ENCODE results near the gene PIP5K1B. TPM values are rescaled to one million over a fixed set of nuclear protein-coding genes. Genes with fewer than 3 reads are reported as not detected.

Gene PIP5K1B
- total RNA-seq, 6 donors from 2014 or later = 22.4 to 76.8 (median 47.2) TPM

- Histone ChIP-seq H3K4me1 (peaks cover 3 to 8% (median 5%) of the 10 kb centered on the region in 4 donors), H3K4me3 (peak overlapping the region; percentile 2 to 52 (median 34)), H3K27me3 (no peaks in the 10 kb centered on the region), H3K9me3 (no peaks in the 10 kb centered on the region), H3K36me3 (no peaks in the 10 kb centered on the region), H3K27ac (peak overlapping the region; percentile 78 to 83 (median 82))
- DNase-seq = no peak
- 48 to 60% methylated on average over 5 of the region's 5 CpGs for WGBS, 2 donors
- peak in 2 of 4 donors; percentile 31 to 69 for TF ChIP-seq POLR2A (IDR thresholded peaks at IDR 0.05)
- TF ChIP-seq, protein P1, sequence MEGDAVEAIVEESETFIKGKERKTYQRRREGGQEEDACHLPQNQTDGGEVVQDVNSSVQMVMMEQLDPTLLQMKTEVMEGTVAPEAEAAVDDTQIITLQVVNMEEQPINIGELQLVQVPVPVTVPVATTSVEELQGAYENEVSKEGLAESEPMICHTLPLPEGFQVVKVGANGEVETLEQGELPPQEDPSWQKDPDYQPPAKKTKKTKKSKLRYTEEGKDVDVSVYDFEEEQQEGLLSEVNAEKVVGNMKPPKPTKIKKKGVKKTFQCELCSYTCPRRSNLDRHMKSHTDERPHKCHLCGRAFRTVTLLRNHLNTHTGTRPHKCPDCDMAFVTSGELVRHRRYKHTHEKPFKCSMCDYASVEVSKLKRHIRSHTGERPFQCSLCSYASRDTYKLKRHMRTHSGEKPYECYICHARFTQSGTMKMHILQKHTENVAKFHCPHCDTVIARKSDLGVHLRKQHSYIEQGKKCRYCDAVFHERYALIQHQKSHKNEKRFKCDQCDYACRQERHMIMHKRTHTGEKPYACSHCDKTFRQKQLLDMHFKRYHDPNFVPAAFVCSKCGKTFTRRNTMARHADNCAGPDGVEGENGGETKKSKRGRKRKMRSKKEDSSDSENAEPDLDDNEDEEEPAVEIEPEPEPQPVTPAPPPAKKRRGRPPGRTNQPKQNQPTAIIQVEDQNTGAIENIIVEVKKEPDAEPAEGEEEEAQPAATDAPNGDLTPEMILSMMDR (IDR thresholded peaks at IDR 0.05) = no peak
- peak in 1 of 2 donors; percentile 8 for TF ChIP-seq POLR2AphosphoS5 (IDR thresholded peaks at IDR 0.05)
- ATAC-seq (ENCODE audit: low FRiP score in 2 of 2) = peak in 1 of 2 donors; percentile 83
These were observed 270.5 kb downstream of the PIP5K1B start for GRCh38 chr9:68975365-68976043.

GRCh38 chr9:68978066-68978465 lies 273.0 kb downstream of the PIP5K1B start:
- ATAC-seq (ENCODE audit: low FRiP score in 2 of 2) (peak in 1 of 2 donors; percentile 66), DNase-seq (no peak)
- Histone ChIP-seq H3K27ac (no peak overlapping the region), H3K36me3 (no peaks in the 10 kb centered on the region), H3K4me3 (no peak overlapping the region), H3K9me3 (no peaks in the 10 kb centered on the region), H3K27me3 (no peaks in the 10 kb centered on the region), H3K4me1 (peaks cover 3 to 8% (median 5%) of the 10 kb centered on the region in 4 donors)
- WGBS, 2 donors = 71 to 73% methylated on average over 4 of the region's 4 CpGs
- TF ChIP-seq EP300 (IDR thresholded peaks at IDR 0.05) (no peak), POLR2AphosphoS5 (IDR thresholded peaks at IDR 0.05) (no peak), POLR2A (IDR thresholded peaks at IDR 0.05) (no peak)
- TF ChIP-seq, protein P1 (IDR thresholded peaks at IDR 0.05) = no peak

GRCh38 chr9:68978501-68978900 lies 273.5 kb downstream of the PIP5K1B start:
- no peaks in the 10 kb centered on the region for H3K36me3 ChIP-seq
- H3K9me3 ChIP-seq = no peaks in the 10 kb centered on the region
- WGBS, 2 donors = 93 to 94% methylated on average over 3 of the region's 3 CpGs
- TF ChIP-seq, protein P1 (IDR thresholded peaks at IDR 0.05) = no peak
- TF ChIP-seq POLR2AphosphoS5 (IDR thresholded peaks at IDR 0.05) (no peak), EP300 (IDR thresholded peaks at IDR 0.05) (no peak), POLR2A (IDR thresholded peaks at IDR 0.05) (no peak)
- peaks cover 3 to 8% (median 5%) of the 10 kb centered on the region in 4 donors for H3K4me1 ChIP-seq
- H3K27me3 ChIP-seq = no peaks in the 10 kb centered on the region
- H3K4me3 ChIP-seq = no peak overlapping the region
- no peak for ATAC-seq (ENCODE audit: low FRiP score in 2 of 2)
- no peak for DNase-seq
- no peak overlapping the region for H3K27ac ChIP-seq

DNA sequence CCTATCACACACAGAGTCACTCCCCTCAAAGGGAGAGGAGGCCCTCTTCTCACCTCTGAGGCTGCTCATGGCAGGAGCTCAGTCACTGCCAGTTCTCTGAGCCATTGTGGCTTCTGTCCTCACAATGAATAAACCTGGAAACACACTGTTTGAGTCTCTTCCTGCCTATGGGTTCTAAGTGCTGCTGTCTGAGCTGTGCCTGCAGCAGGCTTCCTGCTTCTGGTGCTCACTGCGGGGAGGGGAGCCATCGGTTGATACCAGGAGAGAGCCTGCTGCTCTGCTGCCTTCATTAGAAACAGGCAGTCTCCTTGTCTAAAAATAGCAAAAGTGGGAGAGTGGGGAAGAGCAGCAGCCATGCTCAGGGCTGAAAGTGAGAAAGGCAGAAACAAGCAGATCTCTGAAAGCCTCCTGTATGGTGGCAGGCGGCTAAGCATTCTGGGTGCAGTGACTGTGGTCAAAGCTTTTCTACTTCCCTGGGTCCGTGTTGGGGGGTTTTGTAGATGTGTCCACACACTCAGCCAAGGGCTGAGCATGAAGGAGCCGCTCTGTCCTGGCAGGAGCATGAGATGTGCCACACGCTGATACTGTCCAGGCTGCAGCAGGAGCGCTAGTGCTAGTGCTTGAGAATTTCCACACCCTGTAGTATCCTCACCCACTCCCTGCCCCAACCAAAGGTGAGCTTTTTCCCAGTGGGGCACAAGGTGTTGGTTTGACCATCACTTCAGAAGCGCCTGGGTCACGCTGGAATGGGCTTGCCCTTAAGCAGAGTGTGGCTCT lies 274.7 kb downstream of the PIP5K1B start:
- H3K27me3 ChIP-seq = no peaks in the 10 kb centered on the region
- no peaks in the 10 kb centered on the region for H3K9me3 ChIP-seq
- no peaks in the 10 kb centered on the region for H3K36me3 ChIP-seq
- ATAC-seq (ENCODE audit: low FRiP score in 2 of 2) (no peak), DNase-seq (no peak)
- H3K4me3 ChIP-seq = no peak overlapping the region
- peaks cover under 1 to 8% (median 5%) of the 10 kb centered on the region in 4 donors for H3K4me1 ChIP-seq
- peak overlapping the region in 1 of 4 donors; percentile 20 for H3K27ac ChIP-seq
- WGBS, 2 donors = 68 to 72% methylated on average over 9 of the region's 9 CpGs
- TF ChIP-seq, protein P1 (IDR thresholded peaks at IDR 0.05) = no peak
- TF ChIP-seq EP300 (IDR thresholded peaks at IDR 0.05) = no peak
- no peak for TF ChIP-seq POLR2AphosphoS5 (IDR thresholded peaks at IDR 0.05)
- TF ChIP-seq POLR2A (IDR thresholded peaks at IDR 0.05) = no peak
